ENCODE data around the gene RERE.

DNA sequence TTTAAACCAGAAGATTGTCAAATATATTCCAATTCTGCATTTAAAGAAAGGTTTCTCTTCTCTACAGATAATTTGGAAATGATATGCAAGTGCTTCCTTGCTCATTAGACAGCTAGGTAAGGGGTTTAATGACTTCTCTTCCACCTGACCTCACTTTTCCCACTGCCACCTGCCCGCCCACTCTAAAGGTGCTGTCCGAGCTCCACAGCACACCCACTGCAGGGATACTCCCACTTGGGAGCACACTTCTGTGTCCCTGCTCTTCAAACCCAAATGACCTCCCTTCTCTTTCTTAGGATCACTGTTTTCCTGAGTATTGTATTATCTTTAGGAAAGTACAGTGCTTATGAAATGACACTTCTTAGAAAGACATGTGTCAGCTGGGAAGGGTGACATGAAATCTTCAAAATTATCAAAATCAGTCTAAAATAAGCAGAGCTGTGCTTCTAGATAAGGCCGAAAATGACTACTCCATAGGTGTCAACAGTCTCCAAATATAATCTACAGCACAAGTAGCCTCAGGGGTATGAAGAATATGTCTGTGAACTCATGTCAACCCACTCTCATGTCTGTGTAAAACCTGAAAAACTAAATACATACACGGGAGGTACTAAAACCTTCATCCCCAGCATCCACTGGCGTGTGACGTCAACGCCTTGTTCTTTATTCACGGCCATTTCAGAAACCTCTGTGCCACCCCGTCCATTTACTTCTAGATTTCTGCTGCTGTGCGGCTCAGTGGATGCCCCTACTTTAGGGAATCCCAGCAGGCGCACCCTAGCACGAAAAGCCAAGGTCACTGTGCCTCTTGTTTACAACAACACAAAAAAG, 428.5 kb downstream of the RERE start:
- TF ChIP-seq, protein P1, sequence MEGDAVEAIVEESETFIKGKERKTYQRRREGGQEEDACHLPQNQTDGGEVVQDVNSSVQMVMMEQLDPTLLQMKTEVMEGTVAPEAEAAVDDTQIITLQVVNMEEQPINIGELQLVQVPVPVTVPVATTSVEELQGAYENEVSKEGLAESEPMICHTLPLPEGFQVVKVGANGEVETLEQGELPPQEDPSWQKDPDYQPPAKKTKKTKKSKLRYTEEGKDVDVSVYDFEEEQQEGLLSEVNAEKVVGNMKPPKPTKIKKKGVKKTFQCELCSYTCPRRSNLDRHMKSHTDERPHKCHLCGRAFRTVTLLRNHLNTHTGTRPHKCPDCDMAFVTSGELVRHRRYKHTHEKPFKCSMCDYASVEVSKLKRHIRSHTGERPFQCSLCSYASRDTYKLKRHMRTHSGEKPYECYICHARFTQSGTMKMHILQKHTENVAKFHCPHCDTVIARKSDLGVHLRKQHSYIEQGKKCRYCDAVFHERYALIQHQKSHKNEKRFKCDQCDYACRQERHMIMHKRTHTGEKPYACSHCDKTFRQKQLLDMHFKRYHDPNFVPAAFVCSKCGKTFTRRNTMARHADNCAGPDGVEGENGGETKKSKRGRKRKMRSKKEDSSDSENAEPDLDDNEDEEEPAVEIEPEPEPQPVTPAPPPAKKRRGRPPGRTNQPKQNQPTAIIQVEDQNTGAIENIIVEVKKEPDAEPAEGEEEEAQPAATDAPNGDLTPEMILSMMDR (IDR thresholded peaks at IDR 0.05; ENCODE audit: low read depth, low read length, poor library complexity, severe bottlenecking) = no peak
- TF ChIP-seq EZH2phosphoT487 (IDR thresholded peaks at IDR 0.05; ENCODE audit: borderline replicate concordance, low read length) = no peak
